IPS-20b (cell line): ENCODE results near the gene PSME3.
"Not testable (repeated sequence)": the region's sequence is repeated elsewhere in the genome, so short reads cannot be mapped to it uniquely, and the experiment has no call there.

Source experiments
- H3K27ac ChIP-seq: one replicate; pipeline ENCODE4 v1.5.1; 2013; ENCODE audit warnings: low read length
- H3K27me3 ChIP-seq: 2 replicates; pipeline ENCODE4 v1.6.1; 2013; ENCODE audit warnings: mild to moderate bottlenecking, low read length, inconsistent platforms; ENCODE audit not compliant: insufficient read depth
- H3K36me3 ChIP-seq: 2 replicates; pipeline ENCODE4 v1.6.1; 2013; ENCODE audit warnings: low read depth, mild to moderate bottlenecking, inconsistent platforms, low read length, moderate library complexity; ENCODE audit not compliant: insufficient read depth
- H3K4me1 ChIP-seq: 2 replicates; pipeline ENCODE4 v1.6.1; 2013; ENCODE audit warnings: mild to moderate bottlenecking, control low read depth, inconsistent platforms, low read length, moderate library complexity; ENCODE audit not compliant: insufficient read depth
- H3K4me3 ChIP-seq: 2 replicates; pipeline ENCODE4 v1.5.1; 2013; ENCODE audit warnings: mild to moderate bottlenecking, low read length, inconsistent platforms
- H3K9ac ChIP-seq: 2 replicates; pipeline ENCODE4 v1.6.1; 2013; ENCODE audit warnings: low read depth, mild to moderate bottlenecking, inconsistent platforms, low read length, moderate library complexity
- H3K9me3 ChIP-seq: 2 replicates; pipeline ENCODE4 v1.6.1; 2013; ENCODE audit warnings: mild to moderate bottlenecking, low read depth, low read length, inconsistent platforms; ENCODE audit not compliant: insufficient read depth

The PSME3 gene

GRCh38 chr17:42853597-42853967 lies 20.4 kb downstream of the PSME3 start:
- no peak overlapping the region for H3K27ac ChIP-seq
- no peak overlapping the region; the same call in 1 of the 2 replicates for H3K9ac ChIP-seq
- H3K4me3 ChIP-seq: no peak overlapping the region
- H3K9me3 ChIP-seq: no peaks in the 10 kb centered on the region
- H3K36me3 ChIP-seq: no peaks in the 10 kb centered on the region
- no peaks in the 10 kb centered on the region for H3K27me3 ChIP-seq
- no peaks in the 10 kb centered on the region; the same call in 1 of the 2 replicates for H3K4me1 ChIP-seq

GRCh38 chr17:42853968-42854790 lies 21.0 kb downstream of the PSME3 start:
- Histone ChIP-seq H3K9ac (no peak overlapping the region; the same call in 1 of the 2 replicates), H3K4me1 (no peaks in the 10 kb centered on the region; the same call in 1 of the 2 replicates), H3K27me3 (no peaks in the 10 kb centered on the region), H3K27ac (no peak overlapping the region), H3K4me3 (no peak overlapping the region), H3K36me3 (no peaks in the 10 kb centered on the region), H3K9me3 (no peaks in the 10 kb centered on the region)

GRCh38 chr17:42855048-42855596 lies 21.9 kb downstream of the PSME3 start:
- no peaks in the 10 kb centered on the region for H3K36me3 ChIP-seq
- no peaks in the 10 kb centered on the region; the same call in 1 of the 2 replicates for H3K4me1 ChIP-seq
- no peak overlapping the region for H3K4me3 ChIP-seq

GRCh38 chr17:42856093-42856492 lies 22.9 kb downstream of the PSME3 start:
- H3K9me3 ChIP-seq, H3K9ac ChIP-seq, H3K4me3 ChIP-seq, H3K27me3 ChIP-seq, H3K4me1 ChIP-seq, H3K36me3 ChIP-seq, H3K27ac ChIP-seq: not testable (repeated sequence)

More at GRCh38 chr17:42855048-42855596, 21.9 kb downstream of the PSME3 start:
- no peak overlapping the region for H3K9ac ChIP-seq
- H3K9me3 ChIP-seq: no peaks in the 10 kb centered on the region
- no peaks in the 10 kb centered on the region for H3K27me3 ChIP-seq
- H3K27ac ChIP-seq: no peak overlapping the region

- not testable (repeated sequence) for H3K27ac ChIP-seq, H3K4me1 ChIP-seq, H3K9me3 ChIP-seq, H3K4me3 ChIP-seq, H3K36me3 ChIP-seq, H3K27me3 ChIP-seq, H3K9ac ChIP-seq
These were observed 23.3 kb downstream of the PSME3 start for GRCh38 chr17:42856516-42856915.

- Histone ChIP-seq H3K27ac (no peak overlapping the region), H3K9me3 (no peaks in the 10 kb centered on the region), H3K36me3 (no peaks in the 10 kb centered on the region), H3K9ac (no peak overlapping the region), H3K4me3 (no peak overlapping the region), H3K4me1 (no peaks in the 10 kb centered on the region; the same call in 1 of the 2 replicates), H3K27me3 (no peaks in the 10 kb centered on the region)
These were observed 24.2 kb downstream of the PSME3 start for GRCh38 chr17:42857389-42857788.

- Histone ChIP-seq H3K4me3 (no peak overlapping the region), H3K36me3 (no peaks in the 10 kb centered on the region), H3K27me3 (no peaks in the 10 kb centered on the region), H3K4me1 (no peaks in the 10 kb centered on the region), H3K9ac (no peak overlapping the region), H3K9me3 (peaks cover 3% of the 10 kb centered on the region; the same call in 1 of the 2 replicates), H3K27ac (no peak overlapping the region)
These were observed 32.5 kb downstream of the PSME3 start for GRCh38 chr17:42865638-42866094.

GRCh38 chr17:42866216-42866615 lies 33.0 kb downstream of the PSME3 start:
- Histone ChIP-seq H3K4me1 (no peaks in the 10 kb centered on the region), H3K4me3 (no peak overlapping the region), H3K9me3 (peaks cover 5% of the 10 kb centered on the region; the same call in 1 of the 2 replicates), H3K9ac (no peak overlapping the region), H3K36me3 (no peaks in the 10 kb centered on the region), H3K27me3 (no peaks in the 10 kb centered on the region), H3K27ac (no peak overlapping the region)

- no peak overlapping the region for H3K27ac ChIP-seq
- peaks cover 5% of the 10 kb centered on the region; the same call in 1 of the 2 replicates for H3K9me3 ChIP-seq
- H3K27me3 ChIP-seq: no peaks in the 10 kb centered on the region
- H3K36me3 ChIP-seq: no peaks in the 10 kb centered on the region
- no peaks in the 10 kb centered on the region for H3K4me1 ChIP-seq
- H3K9ac ChIP-seq: no peak overlapping the region
- no peak overlapping the region for H3K4me3 ChIP-seq
These were observed 33.7 kb downstream of the PSME3 start for GRCh38 chr17:42866631-42867575.

GRCh38 chr17:42867694-42868261 lies 34.6 kb downstream of the PSME3 start:
- H3K4me1 ChIP-seq, H3K36me3 ChIP-seq, H3K9ac ChIP-seq, H3K27ac ChIP-seq, H3K27me3 ChIP-seq, H3K4me3 ChIP-seq, H3K9me3 ChIP-seq: not testable (repeated sequence)

GRCh38 chr17:42868338-42868737 lies 35.1 kb downstream of the PSME3 start:
- H3K9me3 ChIP-seq: peaks cover 5% of the 10 kb centered on the region; the same call in 1 of the 2 replicates
- H3K9ac ChIP-seq: no peak overlapping the region

More at GRCh38 chr17:42868338-42868737, 35.1 kb downstream of the PSME3 start:
- H3K36me3 ChIP-seq: no peaks in the 10 kb centered on the region
- H3K4me3 ChIP-seq: no peak overlapping the region
- H3K27ac ChIP-seq: no peak overlapping the region
- no peaks in the 10 kb centered on the region for H3K4me1 ChIP-seq
- no peaks in the 10 kb centered on the region for H3K27me3 ChIP-seq
